ENCODE data around the gene C1orf159.

Gene C1orf159

DNA sequence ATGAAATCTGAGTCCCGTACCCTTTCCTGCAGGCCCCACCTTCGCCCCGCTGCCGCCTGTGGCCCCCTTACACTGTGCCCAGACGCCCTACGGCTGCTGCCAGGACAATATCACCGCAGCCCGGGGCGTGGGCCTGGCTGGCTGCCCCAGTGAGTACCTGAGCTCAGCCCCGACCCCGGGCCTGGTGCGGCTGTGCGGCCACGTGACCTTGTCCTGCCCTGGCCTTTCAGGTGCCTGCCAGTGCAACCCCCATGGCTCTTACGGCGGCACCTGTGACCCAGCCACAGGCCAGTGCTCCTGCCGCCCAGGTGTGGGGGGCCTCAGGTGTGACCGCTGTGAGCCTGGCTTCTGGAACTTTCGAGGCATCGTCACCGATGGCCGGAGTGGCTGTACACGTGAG is 70.8 kb downstream of the C1orf159 start:
- Histone ChIP-seq H3K27me3 (ENCODE audit: insufficient read depth, low read depth) (peaks cover 15% of the 10 kb centered on the region), H3K4me3 (IDR thresholded peaks at IDR 0.05; ENCODE audit: insufficient read depth, low read depth, low read length) (no peak overlapping the region), H3K36me3 (ENCODE audit: insufficient read depth) (no peaks in the 10 kb centered on the region)

DNA sequence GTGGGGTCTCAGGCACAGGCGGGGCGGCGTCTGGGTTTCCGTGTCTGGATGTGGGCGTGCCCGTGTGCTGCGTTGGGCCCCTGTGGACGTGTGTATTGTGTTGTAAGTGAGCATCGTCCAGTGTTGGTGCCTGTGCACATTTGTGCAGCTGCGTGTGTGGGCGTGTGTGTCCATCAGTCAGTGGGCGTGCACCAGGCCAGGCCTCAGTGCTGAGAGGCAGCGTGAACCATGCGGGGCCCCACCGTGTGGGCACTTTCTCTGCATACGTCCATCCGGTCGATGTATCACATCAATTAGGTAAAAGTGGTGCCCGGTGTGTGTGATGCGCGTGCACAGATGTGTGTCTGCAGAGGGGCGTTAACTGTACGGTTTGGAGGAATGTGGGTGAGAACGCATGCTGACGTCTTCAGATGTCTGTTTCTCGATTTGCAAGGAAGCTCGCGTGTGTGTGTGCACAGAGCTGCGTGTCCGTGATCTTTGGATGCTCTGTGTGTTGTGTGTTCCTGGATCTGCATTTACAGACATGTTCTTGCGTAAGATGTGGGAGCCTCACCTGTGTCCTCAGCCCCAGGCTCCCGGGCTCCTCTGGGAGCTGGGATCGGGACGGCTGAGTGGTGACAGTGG is 71.3 kb downstream of the C1orf159 start:
- Histone ChIP-seq H3K27ac (no peak overlapping the region), H3K9ac (no peak overlapping the region), H3K4me1 (ENCODE audit: low read depth, poor library complexity, severe bottlenecking) (peaks cover 2% of the 10 kb centered on the region), H2AFZ (ENCODE audit: low read depth) (no peak overlapping the region), H3K4me2 (no peak overlapping the region), H3K27me3 (ENCODE audit: insufficient read depth, low read depth) (peaks cover 21% of the 10 kb centered on the region), H3K79me2 (ENCODE audit: insufficient read depth, low read depth) (no peaks in the 10 kb centered on the region), H3K4me3 (IDR thresholded peaks at IDR 0.05; ENCODE audit: insufficient read depth, low read depth, low read length) (no peak overlapping the region), H4K20me1 (ENCODE audit: insufficient read depth) (no peaks in the 10 kb centered on the region), H3K36me3 (ENCODE audit: insufficient read depth) (no peaks in the 10 kb centered on the region)
- TF ChIP-seq, protein P1, sequence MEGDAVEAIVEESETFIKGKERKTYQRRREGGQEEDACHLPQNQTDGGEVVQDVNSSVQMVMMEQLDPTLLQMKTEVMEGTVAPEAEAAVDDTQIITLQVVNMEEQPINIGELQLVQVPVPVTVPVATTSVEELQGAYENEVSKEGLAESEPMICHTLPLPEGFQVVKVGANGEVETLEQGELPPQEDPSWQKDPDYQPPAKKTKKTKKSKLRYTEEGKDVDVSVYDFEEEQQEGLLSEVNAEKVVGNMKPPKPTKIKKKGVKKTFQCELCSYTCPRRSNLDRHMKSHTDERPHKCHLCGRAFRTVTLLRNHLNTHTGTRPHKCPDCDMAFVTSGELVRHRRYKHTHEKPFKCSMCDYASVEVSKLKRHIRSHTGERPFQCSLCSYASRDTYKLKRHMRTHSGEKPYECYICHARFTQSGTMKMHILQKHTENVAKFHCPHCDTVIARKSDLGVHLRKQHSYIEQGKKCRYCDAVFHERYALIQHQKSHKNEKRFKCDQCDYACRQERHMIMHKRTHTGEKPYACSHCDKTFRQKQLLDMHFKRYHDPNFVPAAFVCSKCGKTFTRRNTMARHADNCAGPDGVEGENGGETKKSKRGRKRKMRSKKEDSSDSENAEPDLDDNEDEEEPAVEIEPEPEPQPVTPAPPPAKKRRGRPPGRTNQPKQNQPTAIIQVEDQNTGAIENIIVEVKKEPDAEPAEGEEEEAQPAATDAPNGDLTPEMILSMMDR (conservative IDR thresholded peaks at IDR 0.05; ENCODE audit: low read depth, low read length) = no peak

More for the DNA sequence above, 70.8 kb downstream of the C1orf159 start:
- TF ChIP-seq, protein P1 (conservative IDR thresholded peaks at IDR 0.05; ENCODE audit: low read depth, low read length) = no peak
- H3K27ac ChIP-seq = no peak overlapping the region
- no peak overlapping the region for H2AFZ ChIP-seq (ENCODE audit: low read depth)
- H3K9ac ChIP-seq = no peak overlapping the region
- no peaks in the 10 kb centered on the region for H3K79me2 ChIP-seq (ENCODE audit: insufficient read depth, low read depth)
- H4K20me1 ChIP-seq (ENCODE audit: insufficient read depth) = no peaks in the 10 kb centered on the region
- H3K4me1 ChIP-seq (ENCODE audit: low read depth, poor library complexity, severe bottlenecking) = no peaks in the 10 kb centered on the region
- no peak overlapping the region for H3K4me2 ChIP-seq

DNA sequence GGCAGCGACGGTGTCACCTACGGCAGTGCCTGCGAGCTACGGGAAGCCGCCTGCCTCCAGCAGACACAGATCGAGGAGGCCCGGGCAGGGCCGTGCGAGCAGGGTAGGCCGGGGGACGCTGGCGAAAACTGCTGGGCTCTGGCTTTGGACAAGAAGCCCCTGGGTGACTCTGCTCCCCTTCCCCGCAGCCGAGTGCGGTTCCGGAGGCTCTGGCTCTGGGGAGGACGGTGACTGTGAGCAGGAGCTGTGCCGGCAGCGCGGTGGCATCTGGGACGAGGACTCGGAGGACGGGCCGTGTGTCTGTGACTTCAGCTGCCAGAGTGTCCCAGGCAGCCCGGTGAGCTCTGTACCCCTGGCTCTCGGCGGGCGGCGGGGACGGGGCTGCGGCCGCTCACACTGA is 72.0 kb downstream of the C1orf159 start:
- Histone ChIP-seq H3K4me2 (no peak overlapping the region), H4K20me1 (ENCODE audit: insufficient read depth) (no peaks in the 10 kb centered on the region), H3K9ac (no peak overlapping the region), H3K27ac (no peak overlapping the region), H3K27me3 (ENCODE audit: insufficient read depth, low read depth) (peaks cover 27% of the 10 kb centered on the region), H2AFZ (ENCODE audit: low read depth) (no peak overlapping the region), H3K4me3 (IDR thresholded peaks at IDR 0.05; ENCODE audit: insufficient read depth, low read depth, low read length) (no peak overlapping the region), H3K4me1 (ENCODE audit: low read depth, poor library complexity, severe bottlenecking) (peaks cover 6% of the 10 kb centered on the region), H3K36me3 (ENCODE audit: insufficient read depth) (no peaks in the 10 kb centered on the region), H3K79me2 (ENCODE audit: insufficient read depth, low read depth) (no peaks in the 10 kb centered on the region)
- TF ChIP-seq, protein P1 (conservative IDR thresholded peaks at IDR 0.05; ENCODE audit: low read depth, low read length) = no peak

DNA sequence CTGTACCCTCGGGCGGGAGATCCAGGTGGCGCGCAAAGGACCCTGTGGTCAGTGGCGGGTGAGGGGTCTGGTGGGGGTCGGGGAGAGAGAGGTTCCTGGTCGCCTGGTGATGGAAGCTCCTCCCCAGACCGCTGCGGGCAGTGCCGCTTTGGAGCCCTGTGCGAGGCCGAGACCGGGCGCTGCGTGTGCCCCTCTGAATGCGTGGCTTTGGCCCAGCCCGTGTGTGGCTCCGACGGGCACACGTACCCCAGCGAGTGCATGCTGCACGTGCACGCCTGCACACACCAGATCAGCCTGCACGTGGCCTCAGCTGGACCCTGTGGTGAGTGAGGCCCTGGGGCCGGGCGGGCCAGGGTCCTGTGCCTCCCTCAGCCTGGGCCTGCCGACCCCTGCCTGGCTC is 72.5 kb downstream of the C1orf159 start:
- no peak overlapping the region for H3K4me2 ChIP-seq
- no peak overlapping the region for H3K27ac ChIP-seq
- H3K4me1 ChIP-seq (ENCODE audit: low read depth, poor library complexity, severe bottlenecking) = peaks cover 6% of the 10 kb centered on the region
- peaks cover 28% of the 10 kb centered on the region for H3K27me3 ChIP-seq (ENCODE audit: insufficient read depth, low read depth)
- H4K20me1 ChIP-seq (ENCODE audit: insufficient read depth) = no peaks in the 10 kb centered on the region
- no peak overlapping the region for H3K4me3 ChIP-seq (IDR thresholded peaks at IDR 0.05; ENCODE audit: insufficient read depth, low read depth, low read length)
- TF ChIP-seq, protein P1 (conservative IDR thresholded peaks at IDR 0.05; ENCODE audit: low read depth, low read length) = no peak
- H3K79me2 ChIP-seq (ENCODE audit: insufficient read depth, low read depth) = no peaks in the 10 kb centered on the region
- H2AFZ ChIP-seq (ENCODE audit: low read depth) = no peak overlapping the region
- no peak overlapping the region for H3K9ac ChIP-seq
- no peaks in the 10 kb centered on the region for H3K36me3 ChIP-seq (ENCODE audit: insufficient read depth)

Measured in KMS-11 (cell line).